Measurements from ENCODE around the gene CHST4.
"Not testable (repeated sequence)": the region's sequence is repeated elsewhere in the genome, so short reads cannot be mapped to it uniquely, and the experiment has no call there.

Gene CHST4

GRCh38 chr16:71526111-71526631 lies at the start of gene CHST4:
CHST4 (plus strand) TSS chr16:71526426; CDS start chr16:71536678, 10,252 bp downstream.
- DNase-seq (ENCODE audit: low read depth) = no peak

GRCh38 chr16:71476457-71477124 lies 49.6 kb upstream of the CHST4 start:
- no peak for DNase-seq (ENCODE audit: low read depth)

GRCh38 chr16:71479420-71479819 lies 46.8 kb upstream of the CHST4 start:
- no peak for DNase-seq (ENCODE audit: low read depth)

GRCh38 chr16:71480956-71481355 lies 45.3 kb upstream of the CHST4 start:
- no peak for DNase-seq (ENCODE audit: low read depth)

GRCh38 chr16:71482569-71482968 lies 43.7 kb upstream of the CHST4 start:
- DNase-seq (ENCODE audit: low read depth) = no peak

- peak; percentile 59 for DNase-seq (ENCODE audit: low read depth)
These were observed 42.0 kb upstream of the CHST4 start for GRCh38 chr16:71484006-71484893.

- DNase-seq (ENCODE audit: low read depth) = no peak
These were observed 37.1 kb upstream of the CHST4 start, which contains the start of gene ZNF19 for GRCh38 chr16:71489122-71489521. ZNF19 (minus strand) TSS chr16:71489324; CDS start chr16:71482114, 7,210 bp downstream.

- DNase-seq (ENCODE audit: low read depth) = no peak
These were observed 35.9 kb upstream of the CHST4 start for GRCh38 chr16:71490361-71490760.

GRCh38 chr16:71491054-71491453 lies 35.2 kb upstream of the CHST4 start:
- DNase-seq (ENCODE audit: low read depth) = no peak

GRCh38 chr16:71492786-71493185 lies 33.4 kb upstream of the CHST4 start:
- no peak for DNase-seq (ENCODE audit: low read depth)

- DNase-seq (ENCODE audit: low read depth) = no peak
These were observed 33.0 kb upstream of the CHST4 start for GRCh38 chr16:71493213-71493612.

GRCh38 chr16:71498031-71498430 lies 28.2 kb upstream of the CHST4 start:
- no peak for DNase-seq (ENCODE audit: low read depth)

- no peak for DNase-seq (ENCODE audit: low read depth)
These were observed 26.4 kb upstream of the CHST4 start for GRCh38 chr16:71499775-71500364.

- no peak for DNase-seq (ENCODE audit: low read depth)
These were observed 25.3 kb upstream of the CHST4 start for GRCh38 chr16:71500964-71501363.

GRCh38 chr16:71501547-71501946 lies 24.7 kb upstream of the CHST4 start:
- no peak for DNase-seq (ENCODE audit: low read depth)

GRCh38 chr16:71504051-71504450 lies 22.2 kb upstream of the CHST4 start:
- not testable (repeated sequence) for DNase-seq (ENCODE audit: low read depth)

- no peak for DNase-seq (ENCODE audit: low read depth)
These were observed 21.3 kb upstream of the CHST4 start for GRCh38 chr16:71504901-71505300.

GRCh38 chr16:71507061-71507460 lies 19.2 kb upstream of the CHST4 start:
- no peak for DNase-seq (ENCODE audit: low read depth)

GRCh38 chr16:71513302-71513701 lies 12.9 kb upstream of the CHST4 start:
- DNase-seq (ENCODE audit: low read depth) = no peak

GRCh38 chr16:71514476-71514875 lies 11.8 kb upstream of the CHST4 start:
- no peak for DNase-seq (ENCODE audit: low read depth)

GRCh38 chr16:71515026-71515425 lies 11.2 kb upstream of the CHST4 start:
- no peak for DNase-seq (ENCODE audit: low read depth)

GRCh38 chr16:71520550-71520949 lies 5.7 kb upstream of the CHST4 start:
- DNase-seq (ENCODE audit: low read depth) = no peak

Data from stimulated activated CD8-positive, alpha-beta memory T cell treated with anti-CD3 and anti-CD28 coated beads, Interleukin-15, amount 100 ng/mL, for 24 hours (primary cell).